ENCODE measurements around the gene PKD1. TPM values are rescaled to one million over a fixed set of nuclear protein-coding genes. Genes with fewer than 3 reads are reported as not detected.

PKD1 gene
- total and polyA plus RNA-seq, 2 of the 13 experiments (the other 11 are each of a cell fraction or from before 2014, with no cell fraction given) = 22.1 to 23.0 TPM

DNA sequence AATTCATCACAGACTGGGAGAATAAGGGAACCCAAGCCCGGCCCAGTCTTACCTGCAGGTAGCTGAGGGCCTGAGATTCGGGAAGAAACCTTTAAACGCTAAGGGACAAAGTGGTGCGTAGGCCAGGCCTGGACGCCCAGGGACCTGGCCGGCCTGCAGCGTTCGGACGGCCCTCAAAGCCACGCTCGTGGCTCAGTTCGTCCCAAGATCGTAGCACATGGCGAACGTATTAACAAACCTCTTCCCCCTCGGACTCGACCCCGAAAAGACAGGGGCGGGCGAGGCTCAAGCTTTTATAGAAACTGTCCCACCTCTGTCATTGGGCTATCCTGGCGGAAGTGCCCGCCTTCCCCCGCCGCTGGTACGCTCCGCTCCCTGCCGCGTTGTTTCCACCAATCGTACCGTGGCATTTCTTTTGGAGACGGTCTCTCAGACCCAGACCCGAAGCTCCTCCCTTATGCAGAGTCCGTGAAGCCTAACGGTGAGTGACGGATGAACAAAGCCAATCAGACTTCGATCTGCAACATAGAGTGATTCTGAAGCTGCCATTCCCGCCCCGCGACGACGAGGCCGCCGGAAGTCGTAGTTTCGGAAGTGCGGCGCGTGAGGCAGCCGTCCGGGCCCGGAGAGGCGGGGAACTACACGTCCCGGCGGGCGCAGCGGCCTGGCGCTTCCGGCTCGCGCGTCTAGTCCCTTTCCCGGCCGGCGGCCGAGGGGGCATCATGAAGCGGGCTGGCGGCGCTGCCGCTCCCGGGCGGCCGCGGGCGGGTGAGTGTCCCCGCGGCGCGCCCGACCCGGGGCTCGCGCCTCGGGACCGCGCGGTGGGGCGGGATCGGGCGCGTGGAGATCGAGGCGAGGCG, 19.6 kb upstream of the PKD1 start, which contains the start of gene TRAF7 (continued):
- TF ChIP-seq, protein P1, sequence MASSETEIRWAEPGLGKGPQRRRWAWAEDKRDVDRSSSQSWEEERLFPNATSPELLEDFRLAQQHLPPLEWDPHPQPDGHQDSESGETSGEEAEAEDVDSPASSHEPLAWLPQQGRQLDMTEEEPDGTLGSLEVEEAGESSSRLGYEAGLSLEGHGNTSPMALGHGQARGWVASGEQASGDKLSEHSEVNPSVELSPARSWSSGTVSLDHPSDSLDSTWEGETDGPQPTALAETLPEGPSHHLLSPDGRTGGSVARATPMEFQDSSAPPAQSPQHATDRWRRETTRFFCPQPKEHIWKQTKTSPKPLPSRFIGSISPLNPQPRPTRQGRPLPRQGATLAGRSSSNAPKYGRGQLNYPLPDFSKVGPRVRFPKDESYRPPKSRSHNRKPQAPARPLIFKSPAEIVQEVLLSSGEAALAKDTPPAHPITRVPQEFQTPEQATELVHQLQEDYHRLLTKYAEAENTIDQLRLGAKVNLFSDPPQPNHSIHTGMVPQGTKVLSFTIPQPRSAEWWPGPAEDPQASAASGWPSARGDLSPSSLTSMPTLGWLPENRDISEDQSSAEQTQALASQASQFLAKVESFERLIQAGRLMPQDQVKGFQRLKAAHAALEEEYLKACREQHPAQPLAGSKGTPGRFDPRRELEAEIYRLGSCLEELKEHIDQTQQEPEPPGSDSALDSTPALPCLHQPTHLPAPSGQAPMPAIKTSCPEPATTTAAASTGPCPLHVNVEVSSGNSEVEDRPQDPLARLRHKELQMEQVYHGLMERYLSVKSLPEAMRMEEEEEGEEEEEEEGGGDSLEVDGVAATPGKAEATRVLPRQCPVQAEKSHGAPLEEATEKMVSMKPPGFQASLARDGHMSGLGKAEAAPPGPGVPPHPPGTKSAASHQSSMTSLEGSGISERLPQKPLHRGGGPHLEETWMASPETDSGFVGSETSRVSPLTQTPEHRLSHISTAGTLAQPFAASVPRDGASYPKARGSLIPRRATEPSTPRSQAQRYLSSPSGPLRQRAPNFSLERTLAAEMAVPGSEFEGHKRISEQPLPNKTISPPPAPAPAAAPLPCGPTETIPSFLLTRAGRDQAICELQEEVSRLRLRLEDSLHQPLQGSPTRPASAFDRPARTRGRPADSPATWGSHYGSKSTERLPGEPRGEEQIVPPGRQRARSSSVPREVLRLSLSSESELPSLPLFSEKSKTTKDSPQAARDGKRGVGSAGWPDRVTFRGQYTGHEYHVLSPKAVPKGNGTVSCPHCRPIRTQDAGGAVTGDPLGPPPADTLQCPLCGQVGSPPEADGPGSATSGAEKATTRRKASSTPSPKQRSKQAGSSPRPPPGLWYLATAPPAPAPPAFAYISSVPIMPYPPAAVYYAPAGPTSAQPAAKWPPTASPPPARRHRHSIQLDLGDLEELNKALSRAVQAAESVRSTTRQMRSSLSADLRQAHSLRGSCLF (CRISPR knock-in tag; IDR thresholded peaks at IDR 0.05; ENCODE audit: borderline replicate concordance) = no peak
- TF ChIP-seq, protein P2, sequence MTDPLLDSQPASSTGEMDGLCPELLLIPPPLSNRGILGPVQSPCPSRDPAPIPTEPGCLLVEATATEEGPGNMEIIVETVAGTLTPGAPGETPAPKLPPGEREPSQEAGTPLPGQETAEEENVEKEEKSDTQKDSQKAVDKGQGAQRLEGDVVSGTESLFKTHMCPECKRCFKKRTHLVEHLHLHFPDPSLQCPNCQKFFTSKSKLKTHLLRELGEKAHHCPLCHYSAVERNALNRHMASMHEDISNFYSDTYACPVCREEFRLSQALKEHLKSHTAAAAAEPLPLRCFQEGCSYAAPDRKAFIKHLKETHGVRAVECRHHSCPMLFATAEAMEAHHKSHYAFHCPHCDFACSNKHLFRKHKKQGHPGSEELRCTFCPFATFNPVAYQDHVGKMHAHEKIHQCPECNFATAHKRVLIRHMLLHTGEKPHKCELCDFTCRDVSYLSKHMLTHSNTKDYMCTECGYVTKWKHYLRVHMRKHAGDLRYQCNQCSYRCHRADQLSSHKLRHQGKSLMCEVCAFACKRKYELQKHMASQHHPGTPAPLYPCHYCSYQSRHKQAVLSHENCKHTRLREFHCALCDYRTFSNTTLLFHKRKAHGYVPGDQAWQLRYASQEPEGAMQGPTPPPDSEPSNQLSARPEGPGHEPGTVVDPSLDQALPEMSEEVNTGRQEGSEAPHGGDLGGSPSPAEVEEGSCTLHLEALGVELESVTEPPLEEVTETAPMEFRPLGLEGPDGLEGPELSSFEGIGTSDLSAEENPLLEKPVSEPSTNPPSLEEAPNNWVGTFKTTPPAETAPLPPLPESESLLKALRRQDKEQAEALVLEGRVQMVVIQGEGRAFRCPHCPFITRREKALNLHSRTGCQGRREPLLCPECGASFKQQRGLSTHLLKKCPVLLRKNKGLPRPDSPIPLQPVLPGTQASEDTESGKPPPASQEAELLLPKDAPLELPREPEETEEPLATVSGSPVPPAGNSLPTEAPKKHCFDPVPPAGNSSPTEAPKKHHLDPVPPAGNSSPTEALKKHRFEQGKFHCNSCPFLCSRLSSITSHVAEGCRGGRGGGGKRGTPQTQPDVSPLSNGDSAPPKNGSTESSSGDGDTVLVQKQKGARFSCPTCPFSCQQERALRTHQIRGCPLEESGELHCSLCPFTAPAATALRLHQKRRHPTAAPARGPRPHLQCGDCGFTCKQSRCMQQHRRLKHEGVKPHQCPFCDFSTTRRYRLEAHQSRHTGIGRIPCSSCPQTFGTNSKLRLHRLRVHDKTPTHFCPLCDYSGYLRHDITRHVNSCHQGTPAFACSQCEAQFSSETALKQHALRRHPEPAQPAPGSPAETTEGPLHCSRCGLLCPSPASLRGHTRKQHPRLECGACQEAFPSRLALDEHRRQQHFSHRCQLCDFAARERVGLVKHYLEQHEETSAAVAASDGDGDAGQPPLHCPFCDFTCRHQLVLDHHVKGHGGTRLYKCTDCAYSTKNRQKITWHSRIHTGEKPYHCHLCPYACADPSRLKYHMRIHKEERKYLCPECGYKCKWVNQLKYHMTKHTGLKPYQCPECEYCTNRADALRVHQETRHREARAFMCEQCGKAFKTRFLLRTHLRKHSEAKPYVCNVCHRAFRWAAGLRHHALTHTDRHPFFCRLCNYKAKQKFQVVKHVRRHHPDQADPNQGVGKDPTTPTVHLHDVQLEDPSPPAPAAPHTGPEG (CRISPR knock-in tag; IDR thresholded peaks at IDR 0.05) = peak; percentile 89
- TF ChIP-seq ZNF780A (CRISPR knock-in tag; IDR thresholded peaks at IDR 0.05) (no peak), ZNF879 (CRISPR knock-in tag; IDR thresholded peaks at IDR 0.05) (0 out of 2 replicates have a peak, but pooled peaks have one; percentile 51), BORCS8-MEF2B (CRISPR knock-in tag; IDR thresholded peaks at IDR 0.05) (no peak), ZNF674 (CRISPR knock-in tag; IDR thresholded peaks at IDR 0.05; ENCODE audit: low read depth) (0 out of 2 replicates have a peak, but pooled peaks have one; percentile 68), MATR3 (CRISPR knock-in tag; IDR thresholded peaks at IDR 0.05) (no peak), MAFG (CRISPR knock-in tag; IDR thresholded peaks at IDR 0.05) (no peak), RORA (CRISPR knock-in tag; IDR thresholded peaks at IDR 0.05) (no peak), ZNF883 (CRISPR knock-in tag; IDR thresholded peaks at IDR 0.05; ENCODE audit: not compliant biosample characterization) (peak; percentile 72), EED (CRISPR knock-in tag; IDR thresholded peaks at IDR 0.05) (no peak)
- TF ChIP-seq, protein P3, sequence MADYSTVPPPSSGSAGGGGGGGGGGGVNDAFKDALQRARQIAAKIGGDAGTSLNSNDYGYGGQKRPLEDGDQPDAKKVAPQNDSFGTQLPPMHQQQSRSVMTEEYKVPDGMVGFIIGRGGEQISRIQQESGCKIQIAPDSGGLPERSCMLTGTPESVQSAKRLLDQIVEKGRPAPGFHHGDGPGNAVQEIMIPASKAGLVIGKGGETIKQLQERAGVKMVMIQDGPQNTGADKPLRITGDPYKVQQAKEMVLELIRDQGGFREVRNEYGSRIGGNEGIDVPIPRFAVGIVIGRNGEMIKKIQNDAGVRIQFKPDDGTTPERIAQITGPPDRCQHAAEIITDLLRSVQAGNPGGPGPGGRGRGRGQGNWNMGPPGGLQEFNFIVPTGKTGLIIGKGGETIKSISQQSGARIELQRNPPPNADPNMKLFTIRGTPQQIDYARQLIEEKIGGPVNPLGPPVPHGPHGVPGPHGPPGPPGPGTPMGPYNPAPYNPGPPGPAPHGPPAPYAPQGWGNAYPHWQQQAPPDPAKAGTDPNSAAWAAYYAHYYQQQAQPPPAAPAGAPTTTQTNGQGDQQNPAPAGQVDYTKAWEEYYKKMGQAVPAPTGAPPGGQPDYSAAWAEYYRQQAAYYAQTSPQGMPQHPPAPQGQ (CRISPR knock-in tag; IDR thresholded peaks at IDR 0.05; ENCODE audit: borderline replicate concordance) = no peak
- TF ChIP-seq, protein P4, sequence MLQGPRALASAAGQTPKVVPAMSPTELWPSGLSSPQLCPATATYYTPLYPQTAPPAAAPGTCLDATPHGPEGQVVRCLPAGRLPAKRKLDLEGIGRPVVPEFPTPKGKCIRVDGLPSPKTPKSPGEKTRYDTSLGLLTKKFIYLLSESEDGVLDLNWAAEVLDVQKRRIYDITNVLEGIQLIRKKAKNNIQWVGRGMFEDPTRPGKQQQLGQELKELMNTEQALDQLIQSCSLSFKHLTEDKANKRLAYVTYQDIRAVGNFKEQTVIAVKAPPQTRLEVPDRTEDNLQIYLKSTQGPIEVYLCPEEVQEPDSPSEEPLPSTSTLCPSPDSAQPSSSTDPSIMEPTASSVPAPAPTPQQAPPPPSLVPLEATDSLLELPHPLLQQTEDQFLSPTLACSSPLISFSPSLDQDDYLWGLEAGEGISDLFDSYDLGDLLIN (CRISPR knock-in tag; IDR thresholded peaks at IDR 0.05; ENCODE audit: borderline replicate concordance) = 0 out of 2 replicates have a peak, but pooled peaks have one; percentile 58
